Ascending aorta (tissue), 2 donors: Measurements from ENCODE around the gene SLC37A1. TPM values are rescaled to one million over a fixed set of nuclear protein-coding genes. Genes with fewer than 3 reads are reported as not detected.

Experiments
- DNase-seq, 2 donors: peaks; one replicate each; pipeline ENCODE4 v3.0.0-alpha.2; 2019; ENCODE audit warnings: low spot score in 2 of 2
- H3K27ac ChIP-seq, 2 donors: fragments of 200-600 bp; sonication (generic); one replicate each; pipeline ENCODE4 v1.5.1; 2016 to 2017; ENCODE audit warnings: mild to moderate bottlenecking in 1 of 2
- H3K27me3 ChIP-seq: fragments of 200-600 bp; sonication (generic); one replicate; pipeline ENCODE4 v1.5.1; 2017
- H3K36me3 ChIP-seq, 2 donors: fragments of 200-600 bp; sonication (generic); one replicate each; pipeline ENCODE4 v1.5.1; 2016
- H3K4me1 ChIP-seq, 2 donors: fragments of 200-600 bp; sonication (generic); one replicate each; pipeline ENCODE4 v1.5.1; 2016 to 2017; ENCODE audit warnings: mild to moderate bottlenecking in 1 of 2
- H3K4me3 ChIP-seq, 2 donors: fragments of 200-600 bp; sonication (generic); one replicate each; pipeline ENCODE4 v1.5.1; 2016 to 2017; ENCODE audit warnings: mild to moderate bottlenecking in 1 of 2
- H3K9me3 ChIP-seq, 2 donors: fragments of 200-600 bp; sonication (generic); one replicate each; pipeline ENCODE4 v1.5.1; 2016
- CTCF ChIP-seq, 3 experiments: fragments of 200-600 bp in 2 of 3; fragments of 450-650 bp in 1 of 3; sonication (generic) in 2 of 3; IDR thresholded peaks; one replicate each; pipeline ENCODE4 v1.5.1; 2016 to 2019; ENCODE audit warnings: antibody characterized with exemption in 3 of 3, mild to moderate bottlenecking in 1 of 3, moderate library complexity in 1 of 3
- intact Hi-C: fragments of 100-400 bp; cut with DNase I; formaldehyde crosslinking; loops from one replicate; pipeline ENCODE4 v1.15.1; 2023
- total RNA-seq: library from RNA; depleted of rRNA; stranded (reverse); fragments of >200 nt; gene quantifications from one replicate; pipeline ENCODE4 v1.1.0, GENCODE V29; 2016

SLC37A1 gene
- total RNA-seq, 1 donor from 2014 or later = 8.7 TPM

- H3K4me1 ChIP-seq = no peaks in the 10 kb centered on the region
- DNase-seq = no peak
- H3K27me3 ChIP-seq = no peaks in the 10 kb centered on the region
- H3K36me3 ChIP-seq = no peaks in the 10 kb centered on the region
- H3K9me3 ChIP-seq = no peaks in the 10 kb centered on the region
- intact Hi-C loops = no loop called here
- H3K4me3 ChIP-seq = no peak overlapping the region
- TF ChIP-seq CTCF (IDR thresholded peaks at IDR 0.05) = no peak
- no peak overlapping the region for H3K27ac ChIP-seq
These were observed 4.4 kb upstream of the SLC37A1 start for GRCh38 chr21:42509244-42509643.

GRCh38 chr21:42512346-42513034 is 1.2 kb upstream of the SLC37A1 start:
- Histone ChIP-seq H3K4me3 (no peak overlapping the region), H3K27me3 (no peaks in the 10 kb centered on the region), H3K4me1 (peaks cover 4 to 5% of the 10 kb centered on the region in 2 donors), H3K9me3 (no peaks in the 10 kb centered on the region), H3K36me3 (no peaks in the 10 kb centered on the region), H3K27ac (no peak overlapping the region)
- intact Hi-C loops = loop anchor here (2.0 kb wide), 1 partner anchor 16 kb away; the partner anchor contains the start of gene RSPH1
- no peak for DNase-seq
- TF ChIP-seq CTCF (IDR thresholded peaks at IDR 0.05) = no peak

- Histone ChIP-seq H3K4me3 (peak overlapping the region; percentile 73 to 98), H3K27ac (peak overlapping the region; percentile 58 to 74), H3K4me1 (peaks cover 4 to 5% of the 10 kb centered on the region in 2 donors), H3K9me3 (no peaks in the 10 kb centered on the region), H3K27me3 (no peaks in the 10 kb centered on the region), H3K36me3 (peaks cover 0 to 6% of the 10 kb centered on the region in 2 donors)
- peak in 1 of 2 donors; percentile 69 for DNase-seq
- intact Hi-C loops = loop anchor here (2.0 kb wide), 1 partner anchor 17 kb away; the partner anchor contains the start of gene RSPH1
- TF ChIP-seq CTCF (IDR thresholded peaks at IDR 0.05) = no peak
These were observed 582 bp downstream of the SLC37A1 start for GRCh38 chr21:42513985-42514882.

- peak overlapping the region; percentile 73 to 98 for H3K4me3 ChIP-seq
- H3K27ac ChIP-seq = peak overlapping the region in 1 of 2 donors; percentile 74
- DNase-seq = no peak
- H3K4me1 ChIP-seq = peaks cover 4 to 5% of the 10 kb centered on the region in 2 donors
- H3K27me3 ChIP-seq = no peaks in the 10 kb centered on the region
- no peaks in the 10 kb centered on the region for H3K9me3 ChIP-seq
- H3K36me3 ChIP-seq = peaks cover under 1 to 7% of the 10 kb centered on the region in 2 donors
- intact Hi-C loops = no loop called here
- TF ChIP-seq CTCF (IDR thresholded peaks at IDR 0.05) = no peak
These were observed 1.2 kb downstream of the SLC37A1 start for GRCh38 chr21:42514883-42515228.

GRCh38 chr21:42515708-42516502 is 2.3 kb downstream of the SLC37A1 start:
- Histone ChIP-seq H3K4me1 (peaks cover 4 to 5% of the 10 kb centered on the region in 2 donors), H3K9me3 (no peaks in the 10 kb centered on the region), H3K27ac (no peak overlapping the region), H3K27me3 (no peaks in the 10 kb centered on the region), H3K36me3 (peaks cover 3 to 10% of the 10 kb centered on the region in 2 donors), H3K4me3 (no peak overlapping the region)
- TF ChIP-seq CTCF (IDR thresholded peaks at IDR 0.05) = no peak
- DNase-seq = peak in 1 of 2 donors; percentile 59
- intact Hi-C loops = no loop called here
